Measurements from ENCODE around the gene NMUR2.

The NMUR2 gene, protein sequence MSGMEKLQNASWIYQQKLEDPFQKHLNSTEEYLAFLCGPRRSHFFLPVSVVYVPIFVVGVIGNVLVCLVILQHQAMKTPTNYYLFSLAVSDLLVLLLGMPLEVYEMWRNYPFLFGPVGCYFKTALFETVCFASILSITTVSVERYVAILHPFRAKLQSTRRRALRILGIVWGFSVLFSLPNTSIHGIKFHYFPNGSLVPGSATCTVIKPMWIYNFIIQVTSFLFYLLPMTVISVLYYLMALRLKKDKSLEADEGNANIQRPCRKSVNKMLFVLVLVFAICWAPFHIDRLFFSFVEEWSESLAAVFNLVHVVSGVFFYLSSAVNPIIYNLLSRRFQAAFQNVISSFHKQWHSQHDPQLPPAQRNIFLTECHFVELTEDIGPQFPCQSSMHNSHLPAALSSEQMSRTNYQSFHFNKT

DNA sequence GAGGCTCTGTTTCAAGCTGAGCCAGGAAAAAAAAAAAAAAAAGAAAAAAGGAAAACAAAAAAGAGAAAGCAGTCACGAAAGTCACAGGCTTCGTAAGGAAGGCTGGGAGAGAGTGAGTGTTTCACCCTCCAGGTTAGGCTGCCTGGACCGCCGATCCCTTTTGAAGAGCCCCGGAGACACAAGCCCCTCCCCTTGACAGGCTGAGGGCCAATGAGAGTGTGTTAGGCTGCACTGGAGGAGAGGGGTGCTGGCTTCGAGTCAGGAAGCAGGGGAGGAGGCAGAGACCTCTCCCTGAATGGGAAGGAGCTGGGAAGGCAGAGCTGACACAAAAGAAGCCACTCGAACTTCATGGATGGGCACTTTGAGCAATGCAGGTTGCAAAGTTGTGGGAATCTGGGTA lies at the start of gene NMUR2:
NMUR2 (minus strand) TSS at position 135 of the 400 bp plus-strand sequence. CDS start 166 bp downstream, outside the sequence.
- no peak for DNase-seq (ENCODE audit: low read depth)
- TF ChIP-seq, protein P1, sequence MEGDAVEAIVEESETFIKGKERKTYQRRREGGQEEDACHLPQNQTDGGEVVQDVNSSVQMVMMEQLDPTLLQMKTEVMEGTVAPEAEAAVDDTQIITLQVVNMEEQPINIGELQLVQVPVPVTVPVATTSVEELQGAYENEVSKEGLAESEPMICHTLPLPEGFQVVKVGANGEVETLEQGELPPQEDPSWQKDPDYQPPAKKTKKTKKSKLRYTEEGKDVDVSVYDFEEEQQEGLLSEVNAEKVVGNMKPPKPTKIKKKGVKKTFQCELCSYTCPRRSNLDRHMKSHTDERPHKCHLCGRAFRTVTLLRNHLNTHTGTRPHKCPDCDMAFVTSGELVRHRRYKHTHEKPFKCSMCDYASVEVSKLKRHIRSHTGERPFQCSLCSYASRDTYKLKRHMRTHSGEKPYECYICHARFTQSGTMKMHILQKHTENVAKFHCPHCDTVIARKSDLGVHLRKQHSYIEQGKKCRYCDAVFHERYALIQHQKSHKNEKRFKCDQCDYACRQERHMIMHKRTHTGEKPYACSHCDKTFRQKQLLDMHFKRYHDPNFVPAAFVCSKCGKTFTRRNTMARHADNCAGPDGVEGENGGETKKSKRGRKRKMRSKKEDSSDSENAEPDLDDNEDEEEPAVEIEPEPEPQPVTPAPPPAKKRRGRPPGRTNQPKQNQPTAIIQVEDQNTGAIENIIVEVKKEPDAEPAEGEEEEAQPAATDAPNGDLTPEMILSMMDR (IDR thresholded peaks at IDR 0.05; ENCODE audit: low read length, missing control alignments), result no peak
- no peak within 1 kb of the TSS for H3K4me3 ChIP-seq (replicated peaks; ENCODE audit: low read depth, low read length)

DNA sequence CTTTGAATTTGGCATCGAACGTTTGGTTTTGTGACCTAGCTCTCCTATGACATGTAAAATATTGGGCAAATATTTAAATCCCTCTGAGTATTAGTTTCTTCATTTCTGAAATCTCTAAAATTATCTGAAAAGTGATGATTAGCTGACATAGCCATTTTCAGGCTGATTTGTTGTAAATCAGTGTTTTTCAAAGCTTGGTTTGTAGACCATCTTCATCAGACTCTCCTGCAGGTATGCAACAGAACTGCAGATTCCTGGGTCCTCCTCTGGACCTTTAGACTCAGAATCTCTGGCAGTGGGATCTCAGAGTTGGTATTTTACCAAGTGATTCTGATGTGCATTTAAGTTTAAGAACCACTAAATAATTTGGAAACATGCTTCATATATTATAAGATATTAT lies 38.9 kb upstream of the NMUR2 start:
- H3K4me3 ChIP-seq (replicated peaks; ENCODE audit: low read depth, low read length), result no peak overlapping the region
- DNase-seq (ENCODE audit: low read depth), result no peak
- TF ChIP-seq, protein P1 (IDR thresholded peaks at IDR 0.05; ENCODE audit: low read length, missing control alignments), result no peak

DNA sequence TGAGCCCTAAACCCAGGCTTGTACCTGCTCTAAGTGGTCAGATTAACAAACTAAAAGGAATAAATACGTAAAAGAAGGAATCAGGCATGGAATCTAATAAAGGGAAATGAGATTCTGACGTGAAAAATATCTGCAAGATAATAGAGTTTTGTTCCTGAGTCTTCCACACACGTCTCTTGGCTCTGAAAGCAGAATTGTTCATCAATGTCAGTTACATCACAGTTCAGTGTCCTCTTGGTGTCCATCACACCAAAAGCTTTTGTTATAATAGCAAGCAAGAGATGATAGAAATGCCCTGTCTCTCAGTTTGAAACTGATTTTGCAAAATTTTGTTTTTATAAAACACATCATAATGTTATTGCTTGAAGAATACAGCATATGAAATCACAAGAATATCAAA lies 34.7 kb upstream of the NMUR2 start:
- TF ChIP-seq, protein P1 (IDR thresholded peaks at IDR 0.05; ENCODE audit: low read length, missing control alignments), result no peak

DNA sequence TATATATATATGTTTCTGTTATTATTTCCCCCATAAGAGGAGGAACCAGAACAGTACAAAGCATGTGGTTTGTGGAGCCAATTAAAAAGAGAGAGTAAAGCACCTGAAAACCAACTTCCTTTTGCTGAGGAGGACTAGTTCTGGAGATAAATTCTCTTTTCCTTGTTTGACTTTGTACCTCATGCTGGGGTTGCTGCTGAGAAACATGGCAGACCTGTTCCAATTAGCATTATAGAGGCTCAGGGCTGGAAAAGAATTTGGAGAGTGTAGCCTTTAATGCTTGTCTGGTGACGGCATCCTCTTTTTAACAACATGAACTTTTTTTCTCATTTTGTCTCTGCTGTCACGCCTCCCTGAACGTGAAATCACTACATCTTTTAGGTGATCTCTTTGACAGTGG lies 32.8 kb upstream of the NMUR2 start:
- DNase-seq (ENCODE audit: low read depth), result no peak
- no peak overlapping the region for H3K4me3 ChIP-seq (replicated peaks; ENCODE audit: low read depth, low read length)
- TF ChIP-seq, protein P1 (IDR thresholded peaks at IDR 0.05; ENCODE audit: low read length, missing control alignments), result no peak

More for the DNA sequence above, 34.7 kb upstream of the NMUR2 start:
- DNase-seq (ENCODE audit: low read depth), result no peak
- H3K4me3 ChIP-seq (replicated peaks; ENCODE audit: low read depth, low read length), result no peak overlapping the region

DNA sequence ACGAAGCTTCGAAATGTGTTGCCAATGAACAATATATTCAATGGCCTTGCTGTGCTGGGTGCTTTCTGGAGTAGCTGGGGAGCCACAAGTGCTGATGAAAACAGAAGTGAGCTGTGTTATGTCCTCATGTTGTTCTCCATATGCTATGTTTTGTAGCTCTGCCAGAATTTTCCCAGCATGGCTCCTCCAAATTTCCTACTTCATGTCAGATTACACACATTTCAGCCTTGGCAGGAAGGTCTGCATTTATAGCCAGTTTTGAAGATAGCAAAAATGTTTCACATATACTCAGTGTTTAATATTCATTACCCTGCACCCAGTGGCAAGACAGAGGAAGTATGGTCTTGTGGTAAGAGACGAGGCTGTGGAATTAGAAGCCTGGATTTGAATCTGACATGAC lies 22.6 kb upstream of the NMUR2 start:
- TF ChIP-seq, protein P1 (IDR thresholded peaks at IDR 0.05; ENCODE audit: low read length, missing control alignments), result no peak
- DNase-seq (ENCODE audit: low read depth), result no peak
- no peak overlapping the region for H3K4me3 ChIP-seq (replicated peaks; ENCODE audit: low read depth, low read length)

DNA sequence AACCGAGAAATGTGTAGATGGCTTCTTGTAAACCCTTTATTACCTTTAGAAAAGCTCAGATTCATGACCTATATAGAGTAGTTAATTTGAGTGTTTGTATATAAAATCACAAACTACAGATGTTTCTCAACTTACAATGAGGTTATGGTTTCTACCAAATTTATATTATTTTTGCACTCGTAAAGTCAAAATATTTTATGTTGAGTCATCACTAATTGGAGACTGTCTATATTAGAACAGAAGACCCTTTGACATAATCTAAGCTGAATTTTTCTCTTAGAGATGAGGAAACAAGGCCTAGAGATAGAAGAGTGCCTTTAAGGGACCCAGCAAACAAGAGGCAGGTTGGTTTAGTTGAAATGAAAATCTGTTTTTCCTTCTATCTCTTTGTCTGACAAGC lies 20.0 kb upstream of the NMUR2 start:
- TF ChIP-seq, protein P1 (IDR thresholded peaks at IDR 0.05; ENCODE audit: low read length, missing control alignments), result no peak
- no peak overlapping the region for H3K4me3 ChIP-seq (replicated peaks; ENCODE audit: low read depth, low read length)
- no peak for DNase-seq (ENCODE audit: low read depth)

DNA sequence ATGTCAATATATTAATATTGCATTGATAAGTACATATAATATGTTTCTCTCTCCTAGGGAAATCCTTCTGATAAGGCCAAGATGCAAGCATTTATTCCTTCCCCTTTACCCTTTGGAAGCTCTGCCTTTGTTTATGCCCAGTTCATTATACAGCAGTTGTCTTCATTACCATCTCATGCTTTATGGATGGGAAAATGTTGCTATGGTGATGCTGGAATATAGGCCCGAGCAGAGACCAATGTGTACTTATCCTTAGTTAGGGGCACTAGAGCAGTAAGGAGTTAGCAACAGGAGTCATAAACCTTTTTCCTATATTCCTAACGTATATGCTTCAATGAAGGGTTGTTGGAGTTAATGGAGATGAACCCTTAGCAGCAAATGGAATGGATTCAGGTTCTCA lies 19.4 kb upstream of the NMUR2 start:
- DNase-seq (ENCODE audit: low read depth), result no peak
- TF ChIP-seq, protein P1 (IDR thresholded peaks at IDR 0.05; ENCODE audit: low read length, missing control alignments), result no peak
- H3K4me3 ChIP-seq (replicated peaks; ENCODE audit: low read depth, low read length), result no peak overlapping the region
